Hematopoietic multipotent progenitor cell (in vitro differentiated cells): ENCODE results near the gene CTTN. TPM values are rescaled to one million over a fixed set of nuclear protein-coding genes. Genes with fewer than 3 reads are reported as not detected.

Experiments
- DNase-seq, 3 donors: peaks; one replicate each; pipeline ENCODE4 v3.0.0-alpha.2; 2011 to 2015; ENCODE audit warnings: low read depth in 2 of 3, low spot score in 2 of 3
- total RNA-seq: library from RNA; depleted of rRNA; stranded (reverse); fragments of >200 nt; gene quantifications from one replicate; pipeline ENCODE4 v1.2.3, GENCODE V29; 2012

The CTTN gene
- total RNA-seq, 1 donor: 1.3 TPM

DNA sequence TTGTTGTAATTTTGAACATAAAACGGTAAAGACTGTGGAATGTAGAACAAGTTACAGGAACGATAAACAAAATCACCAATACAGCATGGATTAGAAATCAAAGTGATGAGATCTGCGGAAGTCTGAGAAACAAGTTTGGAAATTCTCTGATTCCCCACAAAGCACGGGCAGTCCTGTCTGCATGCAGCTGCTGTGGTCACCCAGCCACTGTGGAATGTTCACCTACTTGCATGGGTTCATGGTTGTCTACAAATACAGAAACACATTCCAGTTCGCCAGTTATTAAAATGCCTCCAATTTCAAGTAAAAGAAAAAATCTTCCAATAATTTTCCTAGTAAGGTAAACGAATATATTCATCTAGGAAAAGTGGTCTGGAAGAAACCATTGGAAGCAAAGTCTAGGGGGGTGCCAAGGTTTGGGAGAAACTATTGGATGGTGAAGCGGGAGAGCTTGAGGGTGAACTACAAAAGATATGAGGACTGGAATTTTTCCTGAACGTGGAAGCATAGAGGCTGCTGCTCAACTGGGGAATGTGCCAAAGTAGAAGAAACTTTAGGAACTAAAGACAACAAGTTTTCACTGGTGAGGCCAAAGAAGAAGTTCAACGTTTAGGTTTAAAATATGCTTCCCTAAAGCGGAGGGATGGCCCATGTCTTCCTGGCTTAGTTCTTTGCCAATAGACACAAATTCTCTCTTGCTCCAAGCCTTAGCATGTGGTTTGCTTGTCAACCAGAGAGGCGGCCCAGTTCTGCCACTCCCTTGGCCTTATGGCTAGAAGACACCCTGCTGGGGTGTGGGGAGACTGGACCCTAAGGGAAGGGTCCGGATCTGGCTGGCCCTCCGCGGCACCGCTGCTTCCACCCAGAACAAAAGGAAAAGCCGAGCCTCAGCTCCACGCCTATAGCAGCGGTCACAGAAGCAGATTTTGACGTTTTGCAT lies 70.2 kb downstream of the CTTN start:
- no peak for DNase-seq

DNA sequence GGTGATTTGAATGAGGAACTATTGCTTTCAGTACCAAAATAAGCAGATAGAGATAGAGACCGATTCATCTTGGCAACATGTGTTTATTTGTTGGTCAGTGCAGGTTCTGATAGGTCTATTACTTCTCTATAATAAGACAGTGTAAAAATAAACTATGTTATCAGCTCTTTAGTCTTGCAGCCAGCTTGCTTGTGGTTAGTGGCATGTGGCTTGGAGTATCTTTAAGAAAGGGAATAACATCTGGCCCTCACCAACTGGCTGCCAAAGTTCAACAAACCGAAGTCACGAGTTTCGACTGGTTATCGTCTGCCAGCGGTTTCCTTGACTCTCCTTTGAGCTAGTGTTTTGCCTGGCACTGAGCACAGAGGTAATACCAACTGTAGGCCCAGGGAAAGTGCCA lies 71.8 kb downstream of the CTTN start:
- peak in 2 of 3 donors; percentile 91 to 98 for DNase-seq

DNA sequence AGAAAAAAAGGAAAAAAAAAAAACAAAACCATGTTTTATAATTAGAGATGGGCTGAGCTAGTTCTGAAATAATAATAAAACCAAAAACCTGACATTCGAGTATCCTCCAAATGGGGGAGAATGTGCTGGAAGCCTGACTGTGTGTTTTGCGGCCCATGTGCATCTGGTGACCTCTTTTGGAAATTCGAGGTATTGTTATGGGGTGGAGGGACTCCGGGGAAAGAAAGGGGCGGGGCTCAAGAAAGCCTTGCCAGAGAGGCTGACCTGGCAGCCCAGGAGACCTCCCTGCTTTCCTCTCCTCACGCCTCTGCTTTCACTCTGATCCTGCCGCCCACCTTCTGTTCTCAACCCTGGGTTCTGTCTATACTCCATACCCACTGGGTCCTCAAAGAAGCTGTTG lies 72.9 kb downstream of the CTTN start:
- DNase-seq: peak in 2 of 3 donors; percentile 49 to 55

DNA sequence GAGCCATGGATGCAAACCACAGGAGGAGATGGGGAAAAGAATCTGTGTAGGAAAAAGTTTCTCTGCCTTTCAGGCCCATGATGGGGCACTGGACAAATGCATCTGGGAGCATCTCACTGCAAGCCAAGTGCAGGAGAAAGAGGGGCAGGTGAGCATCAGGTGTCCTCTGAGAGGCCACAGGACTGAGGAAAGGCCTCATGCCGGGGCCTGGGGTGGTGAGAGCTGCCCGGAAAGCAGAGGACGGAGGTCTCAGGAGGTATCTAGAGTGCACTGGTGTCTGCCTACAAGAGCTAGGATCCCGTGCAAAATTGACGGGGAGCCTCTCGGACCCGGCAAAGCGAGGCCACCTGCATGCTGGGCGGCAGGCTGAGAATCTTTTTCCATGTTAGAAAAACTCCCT lies 73.9 kb downstream of the CTTN start:
- DNase-seq: no peak

DNA sequence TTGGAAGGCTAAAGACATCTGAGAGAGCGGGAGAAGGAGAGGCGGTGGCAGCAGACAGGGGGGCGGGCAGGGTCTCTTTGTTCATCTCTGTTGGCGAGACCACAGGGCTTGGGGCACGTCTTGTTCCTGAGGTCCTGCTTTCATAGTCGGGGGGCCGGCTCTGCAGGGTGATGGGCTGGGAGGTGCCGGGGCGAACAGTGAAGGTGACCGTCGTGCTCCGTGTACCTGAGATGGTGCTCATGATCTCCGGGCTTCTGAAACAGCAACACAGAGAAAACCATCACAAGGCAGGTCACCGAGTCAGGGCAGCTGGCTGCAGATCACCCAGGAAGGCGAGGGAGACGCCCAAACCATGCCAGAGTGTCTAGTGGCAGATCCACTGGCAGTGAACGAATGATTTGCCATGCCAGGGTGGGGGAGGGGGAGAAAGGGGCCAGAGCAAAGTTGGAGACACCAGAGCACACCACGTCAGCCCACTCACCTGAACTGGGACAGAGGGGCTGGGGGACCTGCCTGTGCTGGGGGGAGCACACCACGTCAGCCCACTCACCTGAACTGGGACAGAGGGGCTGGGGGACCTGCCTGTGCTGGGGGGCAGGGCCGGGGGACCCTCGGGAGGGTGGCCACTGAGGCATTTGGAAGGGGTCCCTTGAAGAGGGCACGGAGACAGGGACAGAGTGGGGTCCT lies 75.0 kb downstream of the CTTN start:
- DNase-seq: no peak

GRCh38 chr11:70473873-70474690 lies 75.8 kb downstream of the CTTN start:
- DNase-seq: no peak

DNA sequence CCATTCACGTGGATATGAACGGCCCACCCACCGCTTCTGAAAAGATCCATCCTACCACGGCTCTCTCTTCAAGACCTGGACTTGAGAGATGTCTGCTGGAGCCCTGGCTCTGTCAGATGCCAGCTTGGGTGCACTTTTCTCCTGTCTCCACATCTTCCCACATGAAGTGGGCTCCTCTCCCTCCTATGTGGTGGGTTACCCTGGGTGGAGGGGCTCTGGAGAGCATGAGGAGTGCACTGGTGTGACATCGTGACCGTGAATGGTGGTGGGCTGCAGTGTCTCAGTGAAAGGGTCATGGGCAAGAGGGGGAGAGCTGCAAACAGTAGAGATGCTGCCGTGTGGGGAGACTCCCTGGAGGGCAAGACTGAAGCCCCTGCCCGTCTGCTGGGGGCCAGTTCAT lies 76.4 kb downstream of the CTTN start:
- no peak for DNase-seq

GRCh38 chr11:70476669-70477068 lies 78.3 kb downstream of the CTTN start:
- no peak for DNase-seq

DNA sequence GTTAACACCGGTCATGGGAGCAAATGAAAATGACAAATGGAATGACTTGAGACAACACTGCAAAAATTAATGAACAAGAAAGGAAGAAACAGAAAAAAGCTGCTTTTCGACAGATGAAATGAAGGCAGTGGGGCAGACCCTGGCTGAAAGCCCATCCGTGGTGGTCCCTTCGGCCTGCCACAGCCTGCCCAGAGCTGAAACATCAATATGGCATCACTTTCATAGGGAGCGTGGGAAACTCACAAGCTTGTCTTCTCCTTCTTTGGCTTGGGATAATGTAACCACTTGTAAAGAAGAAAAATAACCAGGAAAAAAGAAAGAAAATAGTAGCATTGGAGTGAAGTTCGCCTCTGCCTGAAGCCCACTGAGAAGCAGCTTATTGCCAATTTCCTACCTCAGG lies 78.8 kb downstream of the CTTN start:
- no peak for DNase-seq

- no peak for DNase-seq
These were observed 79.3 kb downstream of the CTTN start for GRCh38 chr11:70477609-70478008.

- no peak for DNase-seq
These were observed 80.0 kb downstream of the CTTN start for GRCh38 chr11:70478166-70478890.

GRCh38 chr11:70480711-70481110 lies 82.4 kb downstream of the CTTN start:
- DNase-seq: no peak

DNA sequence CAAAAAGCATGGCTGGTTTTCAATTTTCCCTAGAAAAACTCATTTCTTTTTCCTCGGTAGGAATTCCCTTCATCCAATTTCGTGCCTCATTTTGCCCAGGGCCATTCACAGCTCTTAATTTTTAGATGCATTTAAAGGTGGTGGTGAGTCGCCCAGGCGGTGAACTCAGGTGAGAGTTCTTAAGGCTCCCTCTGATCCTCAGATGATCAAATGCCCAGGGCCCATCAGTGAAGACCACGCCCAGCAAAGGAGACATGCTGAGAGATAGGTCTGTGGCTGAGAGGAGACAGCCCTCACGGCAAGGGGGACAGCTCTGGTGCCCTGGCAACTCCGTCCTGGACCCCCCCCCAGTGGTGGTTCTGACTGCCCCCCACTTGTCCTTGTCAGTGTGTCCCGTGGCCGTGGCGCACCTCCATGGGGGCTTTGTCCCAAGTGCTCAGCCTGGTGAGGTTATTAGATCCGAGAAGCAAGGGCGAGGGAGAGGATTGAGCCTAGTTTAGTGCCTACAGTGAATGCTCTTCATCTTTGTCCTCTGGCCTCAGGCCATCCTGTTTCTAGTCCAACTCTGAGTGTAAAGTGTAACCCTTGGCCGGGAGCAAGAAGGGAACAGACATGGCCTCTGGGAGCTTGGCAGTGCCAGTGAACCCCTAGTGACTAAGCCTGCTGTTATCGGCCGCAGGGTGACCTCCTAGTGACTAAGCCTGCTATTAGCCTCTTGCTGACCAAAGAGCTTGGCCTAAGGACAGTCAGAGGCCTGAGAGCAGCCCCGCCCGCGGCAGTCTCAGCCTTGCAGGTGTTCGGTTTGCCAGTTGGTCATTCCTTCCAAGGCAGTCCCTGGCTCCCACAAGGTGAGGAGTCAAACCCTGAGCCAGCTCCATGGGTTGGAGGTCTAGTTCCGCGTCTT lies 83.5 kb downstream of the CTTN start:
- DNase-seq: no peak

DNA sequence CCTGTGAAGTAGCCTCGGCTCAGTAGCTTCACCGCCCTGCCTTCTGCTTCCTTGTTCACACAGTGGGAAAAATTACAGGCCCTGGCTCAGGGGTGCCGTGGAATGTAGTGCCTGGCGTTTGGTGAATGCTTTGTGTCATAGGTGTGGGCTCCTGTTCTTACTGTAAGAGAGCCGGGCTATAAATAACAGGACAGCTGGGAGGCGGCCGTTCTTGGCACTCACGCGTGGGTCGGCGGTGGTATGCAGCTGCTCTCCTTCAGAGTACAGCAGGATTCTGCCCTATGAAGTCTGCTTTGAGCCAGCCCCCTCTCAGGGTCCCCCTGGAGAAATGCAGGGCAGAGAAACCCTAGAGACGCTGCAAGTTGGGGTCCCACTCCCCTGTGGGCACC lies 84.2 kb downstream of the CTTN start:
- DNase-seq: no peak

GRCh38 chr11:70483077-70483861 lies 84.9 kb downstream of the CTTN start:
- DNase-seq: peak in 2 of 3 donors; percentile 83 to 89

DNA sequence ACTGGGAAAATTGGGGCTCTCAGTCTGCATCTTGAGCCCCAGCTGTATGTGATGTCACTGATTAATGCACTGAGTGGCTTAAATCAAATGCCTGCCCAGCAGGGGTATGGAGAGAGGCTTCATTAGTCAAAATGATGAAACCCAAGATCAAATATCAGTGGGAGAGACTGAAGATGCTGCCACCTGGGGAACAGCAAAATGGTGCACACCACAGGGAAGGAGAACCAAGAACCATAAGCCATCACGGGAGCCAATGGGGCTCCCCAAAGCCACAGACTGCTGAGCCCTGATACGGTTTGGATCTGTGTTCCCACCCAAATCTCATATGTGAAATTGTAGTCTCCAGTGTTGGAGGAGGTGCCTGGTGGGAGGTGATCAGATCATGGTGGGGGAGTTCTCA lies 85.6 kb downstream of the CTTN start:
- DNase-seq: no peak

DNA sequence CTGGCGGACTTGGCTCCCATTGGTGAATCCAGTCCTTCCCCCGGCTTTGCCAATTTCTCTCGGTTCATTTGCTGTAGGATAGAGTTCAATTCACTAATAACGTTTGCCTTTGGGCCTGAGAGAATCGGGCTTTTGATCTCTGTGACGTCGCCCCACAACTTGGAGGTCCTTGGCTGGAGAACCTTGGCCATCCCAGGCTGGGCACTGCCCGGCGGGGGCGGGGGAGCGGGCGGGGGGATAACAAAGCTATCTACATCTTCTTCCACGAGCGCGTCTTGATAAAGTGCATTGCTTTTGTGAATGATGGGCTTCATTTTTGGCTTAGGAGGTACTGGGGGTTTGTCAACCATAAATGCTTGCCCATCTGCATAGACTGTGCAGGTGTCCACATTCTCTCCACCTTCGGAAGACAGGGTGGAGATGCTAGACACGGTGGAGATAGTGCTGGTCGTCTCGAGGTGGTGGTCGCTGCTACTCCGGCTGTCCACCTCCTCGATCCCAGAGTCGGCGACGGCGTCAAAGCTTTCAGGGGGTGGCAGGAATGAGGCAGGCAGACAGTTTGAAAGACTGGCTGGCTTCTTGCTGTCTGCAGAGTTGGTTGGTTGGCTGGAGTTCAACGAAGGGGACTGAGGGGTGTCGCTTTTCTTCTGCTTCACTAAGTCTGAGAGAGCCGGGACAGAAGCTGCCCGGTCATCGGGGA lies 87.1 kb downstream of the CTTN start:
- DNase-seq: no peak

- DNase-seq: no peak
These were observed 87.7 kb downstream of the CTTN start for GRCh38 chr11:70486026-70486415.
